ENCODE data around the gene CAD.

- TF ChIP-seq, protein P1, sequence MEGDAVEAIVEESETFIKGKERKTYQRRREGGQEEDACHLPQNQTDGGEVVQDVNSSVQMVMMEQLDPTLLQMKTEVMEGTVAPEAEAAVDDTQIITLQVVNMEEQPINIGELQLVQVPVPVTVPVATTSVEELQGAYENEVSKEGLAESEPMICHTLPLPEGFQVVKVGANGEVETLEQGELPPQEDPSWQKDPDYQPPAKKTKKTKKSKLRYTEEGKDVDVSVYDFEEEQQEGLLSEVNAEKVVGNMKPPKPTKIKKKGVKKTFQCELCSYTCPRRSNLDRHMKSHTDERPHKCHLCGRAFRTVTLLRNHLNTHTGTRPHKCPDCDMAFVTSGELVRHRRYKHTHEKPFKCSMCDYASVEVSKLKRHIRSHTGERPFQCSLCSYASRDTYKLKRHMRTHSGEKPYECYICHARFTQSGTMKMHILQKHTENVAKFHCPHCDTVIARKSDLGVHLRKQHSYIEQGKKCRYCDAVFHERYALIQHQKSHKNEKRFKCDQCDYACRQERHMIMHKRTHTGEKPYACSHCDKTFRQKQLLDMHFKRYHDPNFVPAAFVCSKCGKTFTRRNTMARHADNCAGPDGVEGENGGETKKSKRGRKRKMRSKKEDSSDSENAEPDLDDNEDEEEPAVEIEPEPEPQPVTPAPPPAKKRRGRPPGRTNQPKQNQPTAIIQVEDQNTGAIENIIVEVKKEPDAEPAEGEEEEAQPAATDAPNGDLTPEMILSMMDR (IDR thresholded peaks at IDR 0.05) = no peak
- TF ChIP-seq POLR2AphosphoS5 (IDR thresholded peaks at IDR 0.05) = no peak
These were observed 7.4 kb upstream of the CAD start for GRCh38 chr2:27209621-27210401.

All from stomach (tissue), 4 donors.